ENCODE data around the gene MPPED1.

- TF ChIP-seq EZH2 (IDR thresholded peaks at IDR 0.05; ENCODE audit: insufficient read depth, low read length) (no peak), CTCF (IDR thresholded peaks at IDR 0.05; ENCODE audit: insufficient read depth, low read depth, low read length) (no peak)
Observed at GRCh38 chr22:43534916-43535315, 123.1 kb downstream of the MPPED1 start.

Measured in astrocyte (in vitro differentiated cells and primary cell).